PC-9 (cell line): ENCODE data around the gene PROK2.

ENCODE experiments used
- EZH2 ChIP-seq: fragments of 200-600 bp; sonication (generic); IDR thresholded peaks from 2 replicates; pipeline ENCODE4 v1.8.0; 2017; ENCODE audit warnings: antibody characterized with exemption, low read depth
- TF ChIP-seq, protein P1 (sequence below): fragments of 200-600 bp; sonication (generic); conservative IDR thresholded peaks from 2 replicates; pipeline ENCODE4 v1.6.1; 2017; ENCODE audit warnings: mixed run types, antibody characterized with exemption, mild to moderate bottlenecking, moderate library complexity

DNA sequence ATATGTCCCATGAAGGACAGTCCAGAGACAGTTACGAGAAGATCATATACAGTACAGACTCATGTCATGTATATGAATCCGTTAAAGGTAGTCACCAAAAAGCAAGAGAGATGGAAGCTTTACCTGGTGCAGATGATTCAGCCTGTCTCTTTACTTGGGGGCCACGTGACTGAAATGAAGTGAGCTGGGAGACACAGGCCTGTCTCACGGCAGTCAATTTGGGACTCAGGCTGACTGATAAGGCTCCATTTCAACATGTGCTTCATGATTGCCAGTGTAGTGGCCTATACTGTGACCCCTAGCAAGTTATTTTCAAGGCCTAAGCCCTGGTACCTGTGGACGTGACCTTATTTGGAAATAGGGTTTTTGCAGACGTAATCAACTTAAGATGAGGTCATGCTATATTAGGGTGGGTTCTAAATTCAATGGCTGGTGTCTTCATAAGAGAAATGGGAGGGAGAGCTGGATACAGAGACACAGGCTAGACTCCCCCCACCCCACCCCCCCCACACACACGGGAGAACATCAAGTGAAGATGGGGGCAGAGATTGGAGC lies 3.0 kb upstream of the PROK2 start:
- TF ChIP-seq, protein P1, sequence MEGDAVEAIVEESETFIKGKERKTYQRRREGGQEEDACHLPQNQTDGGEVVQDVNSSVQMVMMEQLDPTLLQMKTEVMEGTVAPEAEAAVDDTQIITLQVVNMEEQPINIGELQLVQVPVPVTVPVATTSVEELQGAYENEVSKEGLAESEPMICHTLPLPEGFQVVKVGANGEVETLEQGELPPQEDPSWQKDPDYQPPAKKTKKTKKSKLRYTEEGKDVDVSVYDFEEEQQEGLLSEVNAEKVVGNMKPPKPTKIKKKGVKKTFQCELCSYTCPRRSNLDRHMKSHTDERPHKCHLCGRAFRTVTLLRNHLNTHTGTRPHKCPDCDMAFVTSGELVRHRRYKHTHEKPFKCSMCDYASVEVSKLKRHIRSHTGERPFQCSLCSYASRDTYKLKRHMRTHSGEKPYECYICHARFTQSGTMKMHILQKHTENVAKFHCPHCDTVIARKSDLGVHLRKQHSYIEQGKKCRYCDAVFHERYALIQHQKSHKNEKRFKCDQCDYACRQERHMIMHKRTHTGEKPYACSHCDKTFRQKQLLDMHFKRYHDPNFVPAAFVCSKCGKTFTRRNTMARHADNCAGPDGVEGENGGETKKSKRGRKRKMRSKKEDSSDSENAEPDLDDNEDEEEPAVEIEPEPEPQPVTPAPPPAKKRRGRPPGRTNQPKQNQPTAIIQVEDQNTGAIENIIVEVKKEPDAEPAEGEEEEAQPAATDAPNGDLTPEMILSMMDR = no peak
- no peak for TF ChIP-seq EZH2
